Subcutaneous abdominal adipose tissue (tissue), 5 donors: Measurements from ENCODE around the gene ZNF521.

ENCODE experiments used
- H3K27ac ChIP-seq: one replicate; pipeline ENCODE4 v1.7.0; 2013; ENCODE audit warnings: low read depth, mild to moderate bottlenecking, inconsistent platforms, low read length, moderate library complexity
- H3K27me3 ChIP-seq, 5 donors: one replicate each; pipeline ENCODE4 v1.7.0; 2013; ENCODE audit warnings: low read length in 5 of 5, inconsistent platforms in 1 of 5; ENCODE audit not compliant: control insufficient read depth in 5 of 5, insufficient read depth in 4 of 5
- H3K36me3 ChIP-seq, 5 donors: one replicate each; pipeline ENCODE4 v1.7.0; 2013; ENCODE audit warnings: low read length in 5 of 5; ENCODE audit not compliant: control insufficient read depth in 5 of 5, insufficient read depth in 5 of 5
- H3K4me1 ChIP-seq, 5 donors: one replicate each; pipeline ENCODE4 v1.7.0; 2013; ENCODE audit warnings: low read length in 5 of 5, mild to moderate bottlenecking in 3 of 5, moderate library complexity in 1 of 5; ENCODE audit not compliant: control insufficient read depth in 5 of 5, insufficient read depth in 5 of 5
- H3K4me3 ChIP-seq, 5 donors: one replicate each; pipeline ENCODE4 v1.7.0; 2013; ENCODE audit warnings: low read length in 5 of 5, low read depth in 1 of 5
- H3K9ac ChIP-seq, 5 donors: one replicate each; pipeline ENCODE4 v1.7.0; 2013; ENCODE audit warnings: low read length in 5 of 5, mild to moderate bottlenecking in 4 of 5, moderate library complexity in 3 of 5
- H3K9me3 ChIP-seq, 5 donors: one replicate each; pipeline ENCODE4 v1.7.0; 2013; ENCODE audit warnings: low read length in 5 of 5; ENCODE audit not compliant: control insufficient read depth in 5 of 5
- donor health status: healthy.
- donor health status: healthy.
- donor health status: healthy.
- donor health status: healthy.
- donor health status: healthy.

Gene ZNF521

GRCh38 chr18:25223899-25224886, 127.8 kb downstream of the ZNF521 start:
- Histone ChIP-seq H3K9me3 (no peaks in the 10 kb centered on the region), H3K27ac (no peak overlapping the region), H3K4me1 (peaks cover 0 to 11% (median 5%) of the 10 kb centered on the region in 5 donors), H3K4me3 (no peak overlapping the region), H3K27me3 (no peaks in the 10 kb centered on the region), H3K36me3 (peaks cover 0 to 30% (median 22%) of the 10 kb centered on the region in 5 donors), H3K9ac (no peak overlapping the region)

DNA sequence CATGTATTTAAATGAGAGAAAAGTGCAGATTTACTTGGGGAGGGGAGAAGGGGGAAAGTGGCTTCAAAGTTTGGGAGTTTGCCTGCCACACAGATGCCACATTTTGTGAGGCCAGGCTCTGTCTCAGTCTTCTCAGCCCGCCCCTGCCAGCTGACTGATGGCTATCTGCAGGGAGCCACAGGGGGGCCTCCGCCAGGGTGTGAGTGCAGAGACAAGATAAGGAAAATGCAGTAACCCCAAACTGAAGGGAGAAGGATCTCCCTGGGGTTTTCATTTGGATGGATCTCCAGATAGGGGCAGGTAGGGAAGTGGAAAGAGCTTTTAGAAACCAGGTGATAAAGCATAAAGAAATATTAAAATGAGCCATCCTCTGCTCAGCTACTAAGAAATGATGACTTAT, 128.8 kb downstream of the ZNF521 start:
- no peaks in the 10 kb centered on the region for H3K9me3 ChIP-seq
- peaks cover 0 to 30% (median 22%) of the 10 kb centered on the region in 5 donors for H3K36me3 ChIP-seq
- H3K27ac ChIP-seq, result no peak overlapping the region
- no peaks in the 10 kb centered on the region for H3K27me3 ChIP-seq
- no peak overlapping the region for H3K9ac ChIP-seq
- H3K4me3 ChIP-seq, result no peak overlapping the region
- peaks cover 0 to 2% (median 0%) of the 10 kb centered on the region in 5 donors for H3K4me1 ChIP-seq

- Histone ChIP-seq H3K27ac (no peak overlapping the region), H3K9ac (no peak overlapping the region), H3K27me3 (no peaks in the 10 kb centered on the region), H3K36me3 (peaks cover 3 to 33% (median 26%) of the 10 kb centered on the region in 5 donors), H3K4me1 (no peaks in the 10 kb centered on the region), H3K4me3 (no peak overlapping the region), H3K9me3 (no peaks in the 10 kb centered on the region)
Measured at GRCh38 chr18:25222648-25223047, 129.3 kb downstream of the ZNF521 start.

DNA sequence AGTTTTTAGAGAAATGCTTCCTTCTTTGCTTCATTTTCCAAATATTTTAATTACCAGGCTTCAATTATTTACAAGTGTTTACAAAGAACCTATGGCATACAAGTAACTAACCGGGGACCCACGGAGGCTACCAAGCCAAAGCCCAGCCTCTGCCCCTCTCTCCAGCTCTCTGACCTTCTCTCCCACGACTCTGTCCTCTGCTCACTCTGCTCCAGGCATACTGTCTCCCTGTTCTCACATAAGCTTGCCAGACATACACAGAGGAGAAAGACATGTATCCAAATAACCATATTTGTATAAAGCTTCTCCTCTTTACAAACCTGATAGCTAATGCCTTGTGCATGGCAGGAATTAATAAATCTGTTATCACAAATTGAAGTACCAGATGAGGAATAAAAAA, 141.3 kb downstream of the ZNF521 start:
- Histone ChIP-seq H3K27me3 (no peaks in the 10 kb centered on the region), H3K9me3 (no peaks in the 10 kb centered on the region), H3K4me3 (no peak overlapping the region), H3K36me3 (peaks cover 0 to 6% (median 0%) of the 10 kb centered on the region in 5 donors), H3K9ac (no peak overlapping the region), H3K4me1 (peaks cover 0 to 8% (median 7%) of the 10 kb centered on the region in 5 donors), H3K27ac (no peak overlapping the region)

DNA sequence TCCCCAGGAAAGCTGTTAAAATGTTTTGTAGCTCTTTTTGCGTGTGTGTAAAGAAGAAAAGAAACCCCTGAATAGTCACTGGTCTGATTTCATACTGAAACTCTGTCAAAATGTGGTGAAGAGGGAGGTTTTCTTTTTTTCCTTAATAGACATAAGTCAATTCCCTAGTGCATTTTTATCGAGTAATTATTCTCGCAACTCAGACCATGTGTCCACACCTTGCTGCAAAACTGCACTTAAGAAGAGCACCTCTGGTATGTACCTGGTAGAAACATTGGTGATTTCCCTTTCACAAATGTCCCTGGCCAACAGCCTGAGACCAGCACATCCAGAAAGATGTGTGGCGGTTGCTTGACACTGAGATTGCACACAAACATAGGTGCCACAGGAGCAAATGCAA, 159.9 kb downstream of the ZNF521 start:
- Histone ChIP-seq H3K36me3 (no peaks in the 10 kb centered on the region), H3K27ac (no peak overlapping the region), H3K9ac (no peak overlapping the region), H3K4me1 (no peaks in the 10 kb centered on the region), H3K4me3 (no peak overlapping the region), H3K9me3 (no peaks in the 10 kb centered on the region), H3K27me3 (no peaks in the 10 kb centered on the region)

DNA sequence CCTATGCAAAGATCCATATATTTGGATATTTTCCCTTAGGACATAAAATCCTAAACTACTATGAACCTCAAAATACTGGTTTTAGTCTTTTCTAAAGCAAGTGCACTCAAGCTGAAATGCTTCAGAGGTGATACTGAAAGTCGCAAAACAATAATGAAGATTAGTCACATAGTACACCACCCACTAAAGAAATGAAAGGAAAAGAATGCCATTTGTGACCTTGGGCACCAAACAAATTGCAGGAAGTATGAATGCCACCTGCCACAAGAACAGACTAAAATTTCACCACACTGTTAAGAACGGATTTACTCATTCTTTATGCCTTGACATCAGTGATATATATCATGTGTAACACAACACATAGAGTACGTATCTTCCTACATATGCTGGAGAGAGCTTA, 161.5 kb downstream of the ZNF521 start:
- Histone ChIP-seq H3K4me1 (peaks cover 0 to 5% (median 0%) of the 10 kb centered on the region in 5 donors), H3K4me3 (no peak overlapping the region), H3K9ac (no peak overlapping the region), H3K27ac (no peak overlapping the region), H3K9me3 (no peaks in the 10 kb centered on the region), H3K27me3 (no peaks in the 10 kb centered on the region), H3K36me3 (no peaks in the 10 kb centered on the region)

DNA sequence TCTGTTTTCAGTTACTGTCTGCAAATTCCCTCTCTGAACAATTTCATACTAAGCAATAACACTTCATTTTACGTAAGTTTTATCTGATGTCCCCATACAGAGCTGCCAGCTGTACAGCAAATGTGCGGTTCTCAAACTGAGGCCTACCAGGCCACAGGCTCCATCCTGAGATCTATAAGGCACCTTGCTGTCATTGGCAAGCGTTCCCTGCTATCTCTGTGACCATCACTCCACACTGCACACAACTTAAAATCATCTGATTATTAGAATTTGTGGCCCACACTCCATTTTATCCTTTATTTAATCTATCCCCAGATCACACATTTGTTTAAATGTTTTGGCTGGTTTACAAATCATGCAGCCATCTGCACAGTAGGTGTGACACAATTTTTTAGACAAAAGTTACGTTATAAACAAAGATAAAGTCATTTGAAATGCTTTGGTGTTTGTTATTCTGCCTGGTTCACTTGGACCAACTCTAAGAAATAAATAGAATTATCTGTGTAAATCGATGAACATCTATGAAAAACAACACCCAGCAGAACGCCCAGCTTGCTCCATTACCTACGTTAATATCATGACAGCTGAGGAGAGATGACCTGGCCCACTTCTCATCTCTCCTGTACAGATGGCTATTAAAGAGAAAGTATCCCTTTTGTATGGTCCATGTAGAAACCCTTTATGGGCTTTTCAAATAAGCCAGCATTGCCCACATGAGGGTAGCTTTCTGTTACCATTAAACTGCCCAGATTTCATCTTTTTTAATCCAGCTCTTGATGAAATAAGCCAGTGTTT, 162.4 kb downstream of the ZNF521 start:
- Histone ChIP-seq H3K4me3 (no peak overlapping the region), H3K36me3 (no peaks in the 10 kb centered on the region), H3K27me3 (no peaks in the 10 kb centered on the region), H3K9ac (no peak overlapping the region), H3K27ac (no peak overlapping the region), H3K9me3 (no peaks in the 10 kb centered on the region), H3K4me1 (peaks cover 0 to 6% (median 0%) of the 10 kb centered on the region in 5 donors)

DNA sequence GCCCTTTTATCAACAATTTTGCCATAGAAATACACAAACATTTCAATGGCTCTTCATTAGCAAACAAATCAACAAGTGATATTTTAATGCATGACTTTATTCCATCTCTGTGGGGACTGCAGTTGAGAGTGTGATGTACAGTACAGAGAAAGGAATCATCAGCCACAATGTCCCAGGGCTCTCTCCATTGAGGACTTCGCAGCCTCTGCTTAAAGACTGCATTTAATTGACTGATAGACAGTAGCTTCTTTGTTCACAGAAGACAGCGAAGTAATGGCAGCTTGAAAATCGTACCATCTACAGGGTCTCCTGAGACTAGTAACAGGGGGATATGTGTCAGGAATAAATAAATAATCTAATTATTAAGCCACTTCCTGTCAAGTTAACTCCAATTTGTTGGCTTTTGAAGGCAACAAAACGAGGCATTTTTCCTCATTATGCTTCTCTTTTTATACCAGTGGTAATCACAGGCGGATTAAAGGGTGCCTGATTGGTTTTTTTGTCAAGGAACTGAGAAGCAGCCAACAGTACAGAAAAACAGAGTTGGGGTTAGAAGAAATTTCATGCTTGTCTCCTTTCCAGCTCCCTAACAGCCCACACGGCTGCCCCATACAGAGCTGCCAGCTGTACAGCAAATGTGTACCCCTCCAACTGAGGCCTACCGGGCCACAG, 164.3 kb downstream of the ZNF521 start:
- Histone ChIP-seq H3K36me3 (no peaks in the 10 kb centered on the region), H3K4me1 (peaks cover 0 to 6% (median 0%) of the 10 kb centered on the region in 5 donors), H3K9ac (no peak overlapping the region), H3K27me3 (no peaks in the 10 kb centered on the region), H3K4me3 (no peak overlapping the region), H3K9me3 (no peaks in the 10 kb centered on the region), H3K27ac (no peak overlapping the region)

- Histone ChIP-seq H3K4me1 (peaks cover 0 to 6% (median 0%) of the 10 kb centered on the region in 5 donors), H3K9ac (no peak overlapping the region), H3K9me3 (no peaks in the 10 kb centered on the region), H3K27ac (no peak overlapping the region), H3K4me3 (no peak overlapping the region), H3K27me3 (no peaks in the 10 kb centered on the region), H3K36me3 (no peaks in the 10 kb centered on the region)
Measured at GRCh38 chr18:25186871-25187270, 165.1 kb downstream of the ZNF521 start.
